Breast epithelium (tissue), 3 donors: ENCODE results near the gene ARHGEF10L.

ENCODE experiments used
- CTCF ChIP-seq, 3 donors: fragments of 450-650 bp; IDR thresholded peaks; one replicate each; pipeline ENCODE4 v1.5.1; 2016 to 2017; ENCODE audit warnings: antibody characterized with exemption in 3 of 3, mild to moderate bottlenecking in 3 of 3, moderate library complexity in 3 of 3
- POLR2AphosphoS5 ChIP-seq, 3 donors: sonication (generic); formaldehyde crosslinking; IDR thresholded peaks; one replicate each; pipeline ENCODE4 v1.6.1; 2017; ENCODE audit warnings: antibody characterized with exemption in 3 of 3

GRCh38 chr1:17533201-17533600 lies 6.3 kb upstream of the ARHGEF10L start:
- TF ChIP-seq CTCF (IDR thresholded peaks at IDR 0.05) = no peak
- TF ChIP-seq POLR2AphosphoS5 (IDR thresholded peaks at IDR 0.05) = no peak
